AG04450 (cell line): ENCODE data around the gene NKX2-4. TPM values are rescaled to one million over a fixed set of nuclear protein-coding genes. Genes with fewer than 3 reads are reported as not detected.
"Not testable (repeated sequence)": the region's sequence is repeated elsewhere in the genome, so short reads cannot be mapped to it uniquely, and the experiment has no call there.

ENCODE experiments used
- CTCF ChIA-PET: fragments of 300-600, 350-600 bp; formaldehyde crosslinking; extraction: SDS; loops from one replicate; lab custom pipeline; 2022; ENCODE audit warnings: antibody characterized with exemption, inconsistent platforms; lab: Charles Lee
- POLR2A ChIA-PET: fragments of 350-600 bp; formaldehyde crosslinking; extraction: SDS; loops from one replicate; lab custom pipeline; 2021; ENCODE audit warnings: antibody characterized with exemption, inconsistent platforms; lab: Yijun Ruan, JAX
- DNase-seq: peaks from one replicate; pipeline ENCODE4 v3.0.0-alpha.2; 2011; ENCODE audit warnings: low read depth, low spot score
- H3K27ac ChIP-seq: one replicate; pipeline ENCODE4 v1.5.1; 2012; ENCODE audit warnings: low read depth, low read length, control low read depth
- H3K27me3 ChIP-seq: one replicate; pipeline ENCODE4 v1.6.0; 2012; ENCODE audit warnings: low read length; ENCODE audit not compliant: control insufficient read depth, insufficient read depth
- H3K4me3 ChIP-seq: 2 replicates; pipeline ENCODE4 v1.5.1; 2011; ENCODE audit warnings: mild to moderate bottlenecking, low read depth, low read length, control low read depth
- H3K9me3 ChIP-seq: 2 replicates; pipeline ENCODE4 v1.5.1; 2012; ENCODE audit warnings: low read length; ENCODE audit not compliant: control insufficient read depth, insufficient read depth
- polyA plus RNA-seq: library from polyadenylated mRNA; depleted of rRNA; stranded (reverse); fragments of >200 nt; gene quantifications from 2 replicates; pipeline ENCODE4 v1.2.3, GENCODE V29; 2011
- TF ChIP-seq, protein P1 (sequence below): IDR thresholded peaks from 2 replicates; pipeline ENCODE4 v1.5.1; 2011; ENCODE audit warnings: low read depth, low read length, control low read depth, inconsistent platforms

NKX2-4 gene
- polyA plus RNA-seq, 1 experiment, result not detected

DNA sequence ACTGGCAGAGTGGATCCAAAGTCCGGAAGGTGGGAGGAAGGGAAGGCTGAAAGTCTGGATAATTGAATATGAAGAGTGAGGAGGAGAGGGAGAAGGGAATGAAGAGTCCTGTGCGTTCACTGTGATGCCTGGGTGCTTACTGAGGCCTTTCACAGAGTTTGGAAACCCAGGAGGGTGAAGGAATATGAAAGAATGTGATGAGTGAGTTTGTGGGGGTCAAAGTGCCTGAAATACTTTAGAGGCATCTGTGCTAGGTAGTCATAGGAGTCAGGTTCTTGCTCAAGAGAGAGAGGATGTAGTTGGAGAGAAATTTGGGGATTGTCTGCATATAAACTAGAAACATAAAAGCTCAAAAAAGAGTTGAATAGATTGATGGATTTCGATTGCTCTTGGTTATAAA is 20.7 kb downstream of the NKX2-4 start:
- DNase-seq, result no peak
- ChIA-PET POLR2A (no interaction called here), CTCF (no interaction called here)
- H3K27me3 ChIP-seq, result no peaks in the 10 kb centered on the region
- H3K27ac ChIP-seq, result no peak overlapping the region
- TF ChIP-seq, protein P1, sequence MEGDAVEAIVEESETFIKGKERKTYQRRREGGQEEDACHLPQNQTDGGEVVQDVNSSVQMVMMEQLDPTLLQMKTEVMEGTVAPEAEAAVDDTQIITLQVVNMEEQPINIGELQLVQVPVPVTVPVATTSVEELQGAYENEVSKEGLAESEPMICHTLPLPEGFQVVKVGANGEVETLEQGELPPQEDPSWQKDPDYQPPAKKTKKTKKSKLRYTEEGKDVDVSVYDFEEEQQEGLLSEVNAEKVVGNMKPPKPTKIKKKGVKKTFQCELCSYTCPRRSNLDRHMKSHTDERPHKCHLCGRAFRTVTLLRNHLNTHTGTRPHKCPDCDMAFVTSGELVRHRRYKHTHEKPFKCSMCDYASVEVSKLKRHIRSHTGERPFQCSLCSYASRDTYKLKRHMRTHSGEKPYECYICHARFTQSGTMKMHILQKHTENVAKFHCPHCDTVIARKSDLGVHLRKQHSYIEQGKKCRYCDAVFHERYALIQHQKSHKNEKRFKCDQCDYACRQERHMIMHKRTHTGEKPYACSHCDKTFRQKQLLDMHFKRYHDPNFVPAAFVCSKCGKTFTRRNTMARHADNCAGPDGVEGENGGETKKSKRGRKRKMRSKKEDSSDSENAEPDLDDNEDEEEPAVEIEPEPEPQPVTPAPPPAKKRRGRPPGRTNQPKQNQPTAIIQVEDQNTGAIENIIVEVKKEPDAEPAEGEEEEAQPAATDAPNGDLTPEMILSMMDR, result no peak
- H3K4me3 ChIP-seq, result no peak overlapping the region
- H3K9me3 ChIP-seq, result no peaks in the 10 kb centered on the region

DNA sequence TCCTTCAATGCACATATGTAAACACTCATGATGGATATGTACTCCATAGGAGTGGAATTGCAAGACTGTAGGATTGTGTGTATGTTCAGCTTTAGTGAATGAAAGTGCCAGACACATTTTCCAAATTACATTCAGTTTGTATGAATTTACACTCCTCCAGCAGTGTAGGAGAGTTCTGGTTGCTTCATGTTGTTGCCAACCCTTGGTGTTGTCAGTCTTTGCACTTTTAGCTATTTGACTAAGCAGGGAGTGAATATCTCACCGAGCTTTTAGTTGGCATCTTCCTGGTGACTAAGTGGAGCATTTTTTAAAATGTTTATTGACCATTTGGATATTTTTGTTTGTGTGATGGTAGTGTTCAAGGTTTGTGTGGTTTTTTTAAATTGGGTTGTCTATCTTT is 23.9 kb downstream of the NKX2-4 start:
- no peak for DNase-seq
- POLR2A ChIA-PET, result no interaction called here
- TF ChIP-seq, protein P1, result no peak
- Histone ChIP-seq H3K4me3 (no peak overlapping the region), H3K27ac (no peak overlapping the region), H3K9me3 (no peaks in the 10 kb centered on the region), H3K27me3 (no peaks in the 10 kb centered on the region)
- CTCF ChIA-PET, result no interaction called here

DNA sequence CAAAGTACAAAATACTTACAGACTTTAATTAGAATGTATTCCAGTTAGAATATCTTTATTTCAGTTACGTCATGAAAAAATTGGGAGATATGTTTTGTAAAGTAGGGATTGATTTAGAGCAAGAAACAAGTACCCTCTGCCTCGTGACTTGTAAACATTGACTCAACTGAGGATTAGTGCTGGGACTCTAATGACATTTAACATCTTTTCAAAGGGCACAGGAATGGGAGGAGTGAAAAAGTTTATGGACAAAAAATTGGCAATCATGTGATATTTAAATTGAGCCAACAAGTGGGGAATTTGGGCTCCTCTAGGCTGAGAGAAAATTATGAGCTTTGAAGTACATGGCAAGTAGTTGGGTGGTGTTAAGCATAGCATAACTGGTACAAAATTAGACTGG is 25.3 kb downstream of the NKX2-4 start:
- no peaks in the 10 kb centered on the region for H3K27me3 ChIP-seq
- TF ChIP-seq, protein P1, result no peak
- POLR2A ChIA-PET, result no interaction called here
- CTCF ChIA-PET, result interaction anchor here (0.8 to 2.6 kb wide), 2 partner anchors 136 kb away, joined by 3 to 10 read pairs; no protein-coding TSS in a partner anchor
- no peak for DNase-seq
- no peak overlapping the region for H3K27ac ChIP-seq
- H3K9me3 ChIP-seq, result no peaks in the 10 kb centered on the region
- H3K4me3 ChIP-seq, result no peak overlapping the region

DNA sequence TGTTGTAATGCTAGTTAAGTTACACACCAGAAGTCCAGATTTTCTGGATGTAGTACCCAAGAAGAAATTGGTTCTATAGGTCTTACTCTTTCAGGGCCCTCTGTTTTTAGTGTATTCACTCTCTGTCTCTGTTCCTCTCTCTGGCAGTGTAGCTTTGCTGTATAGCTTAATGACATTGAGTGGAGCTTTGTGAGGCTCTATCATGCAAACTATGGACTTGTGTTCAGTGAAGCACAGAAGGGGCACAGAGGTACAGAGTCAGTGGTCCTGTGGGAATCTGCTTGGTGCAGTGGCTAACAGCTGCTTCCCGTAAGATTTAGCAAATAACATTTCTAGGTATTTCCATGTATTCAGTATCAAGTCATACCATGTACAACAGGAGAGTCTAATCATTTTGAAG is 26.1 kb downstream of the NKX2-4 start:
- CTCF ChIA-PET, result interaction anchor here (2.6 kb wide), 1 partner anchor 135 kb away, joined by 10 read pairs; no protein-coding TSS in a partner anchor
- POLR2A ChIA-PET, result no interaction called here

DNA sequence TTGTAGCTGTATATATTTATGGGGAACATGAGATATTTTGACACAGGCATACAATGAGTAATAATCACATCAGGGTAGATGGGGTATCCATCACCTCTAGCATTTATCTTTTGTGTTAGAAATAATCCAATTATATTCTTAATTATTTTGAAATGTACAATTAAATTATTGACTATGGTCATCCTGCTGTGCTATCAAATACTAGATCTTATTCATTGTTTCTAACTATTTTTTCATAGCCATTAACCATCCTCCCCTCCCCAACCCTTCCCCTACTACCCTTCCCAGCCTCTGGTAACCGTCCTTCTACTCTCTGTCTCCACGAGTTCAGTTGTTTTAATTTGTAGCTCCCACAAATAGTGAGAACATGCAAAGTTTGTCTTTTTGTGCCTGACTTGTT is 28.5 kb downstream of the NKX2-4 start:
- DNase-seq, result no peak
- H3K9me3 ChIP-seq, result no peaks in the 10 kb centered on the region
- H3K27ac ChIP-seq, result no peak overlapping the region
- ChIA-PET CTCF (interaction anchor here (1.3 kb wide), 1 partner anchor 10 kb away, joined by 5 read pairs; no protein-coding TSS in a partner anchor), POLR2A (no interaction called here)
- H3K4me3 ChIP-seq, result no peak overlapping the region
- TF ChIP-seq, protein P1, result no peak
- no peaks in the 10 kb centered on the region for H3K27me3 ChIP-seq

More for the DNA sequence above, 26.1 kb downstream of the NKX2-4 start:
- no peaks in the 10 kb centered on the region for H3K27me3 ChIP-seq
- DNase-seq, result no peak
- H3K4me3 ChIP-seq, result no peak overlapping the region
- TF ChIP-seq, protein P1, result no peak
- H3K27ac ChIP-seq, result no peak overlapping the region
- no peaks in the 10 kb centered on the region for H3K9me3 ChIP-seq

DNA sequence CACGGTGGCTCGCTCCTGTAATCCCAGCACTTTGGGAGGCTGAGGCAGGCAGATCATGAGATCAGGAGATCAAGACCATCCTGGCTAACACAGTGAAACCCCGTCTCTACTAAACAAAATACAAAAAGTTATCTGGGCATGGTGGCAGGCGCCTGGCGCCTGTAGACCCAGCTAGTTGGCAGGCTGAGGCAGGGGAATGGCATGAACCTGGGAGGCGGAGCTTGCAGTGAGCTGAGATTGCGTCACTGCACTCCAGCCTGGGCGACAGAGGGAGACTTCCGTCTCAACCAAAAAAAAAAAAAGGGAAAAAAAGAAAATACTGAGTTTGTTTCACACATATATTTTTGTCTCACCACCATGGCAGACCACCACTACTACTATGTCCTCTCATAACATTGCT is 31.1 kb downstream of the NKX2-4 start:
- CTCF ChIA-PET, result interaction anchor here (0.5 kb wide), 1 partner anchor 130 kb away, joined by 3 read pairs; no protein-coding TSS in a partner anchor
- H3K27ac ChIP-seq, H3K9me3 ChIP-seq, POLR2A ChIA-PET, H3K27me3 ChIP-seq, DNase-seq, H3K4me3 ChIP-seq: not testable (repeated sequence)
